HEK293 (cell line): ENCODE results near the gene FAAH.

ENCODE experiments used
- CTCF ChIA-PET: fragments of 350-600 bp; formaldehyde crosslinking; extraction: SDS; loops from one replicate; lab custom pipeline; 2021; ENCODE audit warnings: antibody characterized with exemption; lab: Yijun Ruan, JAX
- POLR2A ChIA-PET: fragments of 300-600 bp; formaldehyde crosslinking; extraction: SDS; loops from one replicate; lab custom pipeline; 2020; ENCODE audit warnings: antibody characterized with exemption, inconsistent platforms; lab: Yijun Ruan, JAX
- H3K27ac ChIP-seq: fragments of 200-500 bp; sonication (Bioruptor generic); 2 replicates; pipeline ENCODE4 v1.5.1; 2014; ENCODE audit warnings: low read depth, low read length, control low read depth, inconsistent platforms; ENCODE audit errors: extremely low read depth
- H3K36me3 ChIP-seq, 2 experiments: fragments of 200-500 bp in 1 of 2; sonication (Bioruptor generic) in 1 of 2; 1 replicate in 1 of 2; 2 replicates in 1 of 2; pipeline ENCODE4 v1.5.1; 2014 to 2017; ENCODE audit warnings: inconsistent platforms in 2 of 2, low read length in 2 of 2; ENCODE audit not compliant: control insufficient read depth in 2 of 2, insufficient read depth in 1 of 2
- H3K4me1 ChIP-seq: fragments of 200-500 bp; sonication (Bioruptor generic); 2 replicates; pipeline ENCODE4 v1.5.1; 2014; ENCODE audit warnings: mild to moderate bottlenecking, low read length, inconsistent platforms; ENCODE audit not compliant: control insufficient read depth, insufficient read depth
- H3K4me3 ChIP-seq: 2 replicates; pipeline ENCODE4 v1.5.1; 2011; ENCODE audit warnings: low read depth, mild to moderate bottlenecking, control low read depth, low read length, moderate library complexity
- H3K9me3 ChIP-seq: fragments of 200-500 bp; sonication (Bioruptor generic); 2 replicates; pipeline ENCODE4 v1.5.1; 2014; ENCODE audit warnings: low read depth, low read length, inconsistent platforms; ENCODE audit not compliant: control insufficient read depth, insufficient read depth
- KLF16 ChIP-seq: fragments of 450-650 bp; formaldehyde crosslinking; IDR thresholded peaks from 2 replicates; pipeline ENCODE4 v1.5.1; 2017; ENCODE audit warnings: missing biosample characterization, missing genetic modification characterization
- REPIN1 ChIP-seq: fragments of 450-650 bp; formaldehyde crosslinking; IDR thresholded peaks from 2 replicates; pipeline ENCODE4 v1.5.1; 2017; ENCODE audit warnings: missing biosample characterization, missing genetic modification characterization, low read depth
- SP2 ChIP-seq: fragments of 450-650 bp; formaldehyde crosslinking; IDR thresholded peaks from 2 replicates; pipeline ENCODE4 v1.5.1; 2016; ENCODE audit warnings: missing biosample characterization, missing genetic modification characterization
- YY1 ChIP-seq: fragments of 450-650 bp; formaldehyde crosslinking; IDR thresholded peaks from 2 replicates; pipeline ENCODE4 v1.5.1; 2018; ENCODE audit warnings: missing biosample characterization, missing genetic modification characterization
- ZBTB1 ChIP-seq: fragments of 450-650 bp; formaldehyde crosslinking; IDR thresholded peaks from 2 replicates; pipeline ENCODE4 v1.5.1; 2016; ENCODE audit warnings: missing biosample characterization, missing genetic modification characterization
- ZBTB11 ChIP-seq: fragments of 450-650 bp; formaldehyde crosslinking; conservative IDR thresholded peaks from 2 replicates; pipeline ENCODE4 v1.5.1; 2016; ENCODE audit warnings: low read depth, missing biosample characterization, missing genetic modification characterization
- ZBTB20 ChIP-seq: fragments of 450-650 bp; formaldehyde crosslinking; IDR thresholded peaks from 2 replicates; pipeline ENCODE4 v1.5.1; 2016; ENCODE audit warnings: missing biosample characterization, missing genetic modification characterization
- ZFP41 ChIP-seq: fragments of 450-650 bp; formaldehyde crosslinking; IDR thresholded peaks from 2 replicates; pipeline ENCODE4 v1.5.1; 2016; ENCODE audit warnings: missing biosample characterization, missing genetic modification characterization, borderline replicate concordance
- ZNF10 ChIP-seq: fragments of 450-650 bp; formaldehyde crosslinking; IDR thresholded peaks from 2 replicates; pipeline ENCODE4 v1.5.1; 2017; ENCODE audit warnings: missing biosample characterization, missing genetic modification characterization
- ZNF121 ChIP-seq: fragments of 450-650 bp; formaldehyde crosslinking; IDR thresholded peaks from 2 replicates; pipeline ENCODE4 v1.5.1; 2016; ENCODE audit warnings: missing biosample characterization, missing genetic modification characterization
- ZNF24 ChIP-seq: fragments of 450-650 bp; formaldehyde crosslinking; IDR thresholded peaks from 2 replicates; pipeline ENCODE4 v1.5.1; 2016; ENCODE audit warnings: missing biosample characterization, missing genetic modification characterization
- ZNF26 ChIP-seq: fragments of 450-650 bp; formaldehyde crosslinking; IDR thresholded peaks from 2 replicates; pipeline ENCODE4 v1.5.1; 2016; ENCODE audit warnings: missing biosample characterization, missing genetic modification characterization
- ZNF266 ChIP-seq: fragments of 450-650 bp; formaldehyde crosslinking; IDR thresholded peaks from 2 replicates; pipeline ENCODE4 v1.5.1; 2016; ENCODE audit warnings: missing biosample characterization, missing genetic modification characterization, low read depth
- ZNF488 ChIP-seq: fragments of 450-650 bp; formaldehyde crosslinking; IDR thresholded peaks from 2 replicates; pipeline ENCODE4 v1.5.1; 2016; ENCODE audit warnings: missing biosample characterization, missing genetic modification characterization
- ZNF501 ChIP-seq: fragments of 450-650 bp; formaldehyde crosslinking; IDR thresholded peaks from 2 replicates; pipeline ENCODE4 v1.5.1; 2016; ENCODE audit warnings: missing biosample characterization, missing genetic modification characterization
- ZNF513 ChIP-seq: fragments of 450-650 bp; IDR thresholded peaks from 2 replicates; pipeline ENCODE4 v1.5.1; 2018; ENCODE audit warnings: missing biosample characterization, missing genetic modification characterization
- ZNF530 ChIP-seq: fragments of 450-650 bp; formaldehyde crosslinking; IDR thresholded peaks from 2 replicates; pipeline ENCODE4 v1.5.1; 2016; ENCODE audit warnings: low read depth, missing biosample characterization, missing genetic modification characterization
- ZNF560 ChIP-seq: fragments of 450-650 bp; formaldehyde crosslinking; IDR thresholded peaks from 2 replicates; pipeline ENCODE4 v1.5.1; 2017; ENCODE audit warnings: missing biosample characterization, missing genetic modification characterization, borderline replicate concordance
- ZNF610 ChIP-seq: fragments of 450-650 bp; formaldehyde crosslinking; IDR thresholded peaks from 2 replicates; pipeline ENCODE4 v1.5.1; 2016; ENCODE audit warnings: missing biosample characterization, missing genetic modification characterization, borderline replicate concordance
- ZNF654 ChIP-seq: fragments of 450-650 bp; formaldehyde crosslinking; IDR thresholded peaks from 2 replicates; pipeline ENCODE4 v1.5.1; 2016; ENCODE audit warnings: low read depth, missing biosample characterization, missing genetic modification characterization
- ZNF658 ChIP-seq: fragments of 450-650 bp; formaldehyde crosslinking; IDR thresholded peaks from 2 replicates; pipeline ENCODE4; 2016; ENCODE audit warnings: missing biosample characterization, missing genetic modification characterization
- ZNF660 ChIP-seq: fragments of 450-650 bp; IDR thresholded peaks from 2 replicates; pipeline ENCODE4 v1.5.1; 2018; ENCODE audit warnings: missing biosample characterization, mild to moderate bottlenecking, missing genetic modification characterization
- ZNF76 ChIP-seq: fragments of 450-650 bp; formaldehyde crosslinking; IDR thresholded peaks from 2 replicates; pipeline ENCODE4; 2016; ENCODE audit warnings: low read depth, missing biosample characterization, missing genetic modification characterization, borderline replicate concordance
- ZNF785 ChIP-seq: fragments of 450-650 bp; formaldehyde crosslinking; IDR thresholded peaks from 2 replicates; pipeline ENCODE4 v1.5.1; 2016; ENCODE audit warnings: missing biosample characterization, missing genetic modification characterization
- ZSCAN5A ChIP-seq: fragments of 450-650 bp; formaldehyde crosslinking; IDR thresholded peaks from 2 replicates; pipeline ENCODE4 v1.5.1; 2016; ENCODE audit warnings: missing biosample characterization, missing genetic modification characterization

Gene FAAH

GRCh38 chr1:46372431-46372830 lies 21.7 kb upstream of the FAAH start:
- no peaks in the 10 kb centered on the region for H3K9me3 ChIP-seq
- ChIA-PET POLR2A (interaction anchor here (0.7 kb wide), 1 partner anchor 128 kb away, joined by 3 read pairs; no protein-coding TSS in a partner anchor), CTCF (no interaction called here)
- no peaks in the 10 kb centered on the region for H3K4me1 ChIP-seq
- TF ChIP-seq ZNF658 (no peak), ZNF785 (no peak), ZFP41 (tag by site-specific recombination) (no peak), ZNF76 (tag by site-specific recombination) (no peak), ZNF660 (tag by site-specific recombination) (no peak), YY1 (tag by site-specific recombination) (no peak), ZNF654 (tag by site-specific recombination) (no peak), ZBTB20 (no peak), KLF16 (tag by site-specific recombination) (no peak), ZSCAN5A (tag by site-specific recombination) (no peak), ZNF560 (tag by site-specific recombination) (no peak), ZNF530 (tag by site-specific recombination) (no peak), ZNF501 (no peak), ZNF10 (tag by site-specific recombination) (no peak), ZBTB11 (no peak), ZNF610 (tag by site-specific recombination) (no peak), ZNF24 (tag by site-specific recombination) (no peak), ZBTB1 (tag by site-specific recombination) (no peak), REPIN1 (tag by site-specific recombination) (no peak)
- no peak overlapping the region for H3K4me3 ChIP-seq
- no peak overlapping the region for H3K27ac ChIP-seq
- H3K36me3 ChIP-seq = peaks cover 0 to 12% of the 10 kb centered on the region in 2 experiments; a peak in 2 of 3 replicates

GRCh38 chr1:46379996-46380395 lies 14.1 kb upstream of the FAAH start:
- Histone ChIP-seq H3K4me3 (no peak overlapping the region), H3K9me3 (no peaks in the 10 kb centered on the region), H3K27ac (no peak overlapping the region), H3K4me1 (no peaks in the 10 kb centered on the region), H3K36me3 (no peaks in the 10 kb centered on the region)
- ChIA-PET POLR2A (no interaction called here), CTCF (interaction anchor here (0.8 kb wide), 1 partner anchor 22 kb away, joined by 3 read pairs; no protein-coding TSS in a partner anchor)
- no peak for TF ChIP-seq ZNF488
- no peak for TF ChIP-seq SP2 (tag by site-specific recombination)
- no peak for TF ChIP-seq ZNF26 (tag by site-specific recombination)
- no peak for TF ChIP-seq ZNF513 (tag by site-specific recombination)
- TF ChIP-seq ZNF121 = no peak
- no peak for TF ChIP-seq ZNF266 (tag by site-specific recombination)
